ENCODE measurements around the gene POU2AF2. TPM values are rescaled to one million over a fixed set of nuclear protein-coding genes. Genes with fewer than 3 reads are reported as not detected.

Gene POU2AF2
- total RNA-seq, 1 experiment from 2014 or later = not detected

DNA sequence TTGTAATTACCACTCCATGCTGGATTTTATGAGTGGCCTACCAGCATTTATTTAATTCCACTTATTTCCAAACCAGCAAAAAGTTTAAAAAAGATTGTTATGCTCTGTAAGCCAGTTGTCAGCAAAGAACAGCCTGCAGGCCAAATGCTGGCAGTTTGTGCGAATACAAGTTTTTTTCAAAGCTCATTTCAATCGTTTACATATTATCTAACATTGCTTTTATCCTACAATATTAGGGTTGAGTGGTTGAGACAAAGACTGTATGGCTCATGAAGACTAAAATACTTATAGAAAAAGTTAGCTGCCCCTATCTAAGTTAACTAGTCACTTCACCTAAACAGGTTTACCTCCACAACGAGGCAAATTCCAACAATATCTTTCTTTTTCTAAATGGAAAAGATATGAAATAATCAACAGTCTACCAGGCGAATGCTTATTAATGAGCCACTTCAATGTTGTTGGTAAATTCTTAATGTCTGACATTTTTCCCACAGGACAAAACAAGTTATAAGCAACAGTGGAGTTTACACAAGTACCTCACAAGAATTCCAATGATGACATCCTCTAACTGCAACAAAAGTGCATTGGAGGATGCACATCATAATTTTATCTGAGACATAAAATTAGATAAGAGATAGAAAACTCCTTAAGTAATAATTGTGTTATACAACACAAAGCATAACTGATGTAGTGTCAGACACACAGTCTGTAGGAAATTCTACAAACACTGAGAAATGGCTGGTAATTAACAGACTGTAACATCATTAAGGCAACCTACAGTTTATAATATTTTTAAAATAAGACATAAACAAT lies 35.8 kb upstream of the POU2AF2 start:
- CTCF ChIA-PET = no interaction called here

DNA sequence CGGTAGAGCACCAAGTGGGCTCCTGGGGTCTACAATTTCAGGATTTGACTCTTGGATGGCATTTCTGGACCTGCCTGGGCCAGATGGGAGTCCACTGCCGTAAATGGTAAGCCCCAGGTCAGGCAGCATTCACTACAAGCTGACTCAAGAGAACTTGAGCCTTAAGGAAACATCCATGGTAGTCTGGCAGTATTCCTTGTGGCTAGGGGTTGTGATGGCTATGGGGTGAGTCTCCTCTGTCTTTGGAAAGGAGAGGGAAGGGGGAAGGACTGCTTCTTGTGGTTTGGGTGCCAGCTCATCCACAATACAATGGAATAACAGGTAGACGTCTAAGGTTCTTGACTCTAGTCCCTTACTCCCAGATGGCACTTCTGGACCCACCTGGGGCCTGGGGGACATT lies 32.3 kb upstream of the POU2AF2 start:
- POLR2A ChIA-PET (ENCODE audit: unreplicated experiment) = no interaction called here
- no peak for DNase-seq
- intact Hi-C loops (cut with micrococcal nuclease; ENCODE audit: unreplicated experiment) = no loop called here
- H3K4me3 ChIP-seq = no peak overlapping the region
- CTCF ChIA-PET = no interaction called here
- no peaks in the 10 kb centered on the region for H3F3A ChIP-seq (ENCODE audit: insufficient read depth, low read depth)
- TF ChIP-seq EZH2 (IDR thresholded peaks at IDR 0.05; ENCODE audit: low read depth) = no peak
- TF ChIP-seq, protein P1, sequence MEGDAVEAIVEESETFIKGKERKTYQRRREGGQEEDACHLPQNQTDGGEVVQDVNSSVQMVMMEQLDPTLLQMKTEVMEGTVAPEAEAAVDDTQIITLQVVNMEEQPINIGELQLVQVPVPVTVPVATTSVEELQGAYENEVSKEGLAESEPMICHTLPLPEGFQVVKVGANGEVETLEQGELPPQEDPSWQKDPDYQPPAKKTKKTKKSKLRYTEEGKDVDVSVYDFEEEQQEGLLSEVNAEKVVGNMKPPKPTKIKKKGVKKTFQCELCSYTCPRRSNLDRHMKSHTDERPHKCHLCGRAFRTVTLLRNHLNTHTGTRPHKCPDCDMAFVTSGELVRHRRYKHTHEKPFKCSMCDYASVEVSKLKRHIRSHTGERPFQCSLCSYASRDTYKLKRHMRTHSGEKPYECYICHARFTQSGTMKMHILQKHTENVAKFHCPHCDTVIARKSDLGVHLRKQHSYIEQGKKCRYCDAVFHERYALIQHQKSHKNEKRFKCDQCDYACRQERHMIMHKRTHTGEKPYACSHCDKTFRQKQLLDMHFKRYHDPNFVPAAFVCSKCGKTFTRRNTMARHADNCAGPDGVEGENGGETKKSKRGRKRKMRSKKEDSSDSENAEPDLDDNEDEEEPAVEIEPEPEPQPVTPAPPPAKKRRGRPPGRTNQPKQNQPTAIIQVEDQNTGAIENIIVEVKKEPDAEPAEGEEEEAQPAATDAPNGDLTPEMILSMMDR (conservative IDR thresholded peaks at IDR 0.05) = no peak
- H3K9me3 ChIP-seq (ENCODE audit: insufficient read depth, low read depth) = no peaks in the 10 kb centered on the region
- BruUV-seq (replicated peaks) = no TSS peak
- no peaks in the 10 kb centered on the region for H3K27me3 ChIP-seq (ENCODE audit: insufficient read depth, low read depth)
- no peak overlapping the region for H2AFZ ChIP-seq
- no peaks in the 10 kb centered on the region for H4K20me1 ChIP-seq (ENCODE audit: insufficient read depth)
- no peak overlapping the region for H3K4me2 ChIP-seq
- no peak overlapping the region for H3K27ac ChIP-seq
- H3K9me2 ChIP-seq (ENCODE audit: insufficient read depth) = no peaks in the 10 kb centered on the region
- H3K36me3 ChIP-seq (ENCODE audit: low read depth) = no peaks in the 10 kb centered on the region
- H3K79me2 ChIP-seq (ENCODE audit: low read depth) = no peaks in the 10 kb centered on the region
- H3K4me1 ChIP-seq (replicated peaks; ENCODE audit: insufficient read depth) = no peaks in the 10 kb centered on the region

More for the DNA sequence above, 35.8 kb upstream of the POU2AF2 start:
- POLR2A ChIA-PET (ENCODE audit: unreplicated experiment) = no interaction called here
- Histone ChIP-seq H4K20me1 (ENCODE audit: insufficient read depth) (no peaks in the 10 kb centered on the region), H2AFZ (no peak overlapping the region), H3K27ac (no peak overlapping the region), H3K9me3 (ENCODE audit: insufficient read depth, low read depth) (no peaks in the 10 kb centered on the region), H3K4me1 (replicated peaks; ENCODE audit: insufficient read depth) (peaks cover 18% of the 10 kb centered on the region), H3K27me3 (ENCODE audit: insufficient read depth, low read depth) (no peaks in the 10 kb centered on the region), H3K9me2 (ENCODE audit: insufficient read depth) (no peaks in the 10 kb centered on the region), H3K4me3 (no peak overlapping the region), H3K79me2 (ENCODE audit: low read depth) (no peaks in the 10 kb centered on the region), H3K36me3 (ENCODE audit: low read depth) (no peaks in the 10 kb centered on the region), H3K4me2 (no peak overlapping the region), H3F3A (ENCODE audit: insufficient read depth, low read depth) (peaks cover 11% of the 10 kb centered on the region)
- intact Hi-C loops (cut with micrococcal nuclease; ENCODE audit: unreplicated experiment) = no loop called here
- no TSS peak for BruUV-seq (replicated peaks)
- no peak for DNase-seq
- TF ChIP-seq EZH2 (IDR thresholded peaks at IDR 0.05; ENCODE audit: low read depth) = no peak
- TF ChIP-seq, protein P1 (conservative IDR thresholded peaks at IDR 0.05) = no peak

DNA sequence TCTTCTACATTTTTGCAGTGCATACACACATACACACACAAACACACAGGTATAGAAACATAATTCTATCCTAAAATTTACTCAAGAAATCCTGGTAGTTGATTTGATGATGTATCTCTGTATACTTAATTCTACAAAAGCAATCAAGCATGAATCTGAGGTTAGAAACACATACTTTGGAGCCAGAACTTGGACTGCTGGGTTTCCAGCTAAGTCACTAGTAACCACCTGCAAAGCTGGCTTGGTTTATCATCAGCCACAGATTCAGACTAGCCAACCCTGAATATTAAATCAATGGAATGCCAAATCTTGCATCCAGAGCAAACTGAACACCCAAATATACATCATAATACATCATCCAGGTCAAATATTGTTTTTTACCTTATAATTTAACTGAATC lies 24.8 kb upstream of the POU2AF2 start:
- POLR2A ChIA-PET (ENCODE audit: unreplicated experiment) = no interaction called here
- no peak for DNase-seq
- Histone ChIP-seq H4K20me1 (ENCODE audit: insufficient read depth) (no peaks in the 10 kb centered on the region), H3K9me3 (ENCODE audit: insufficient read depth, low read depth) (no peaks in the 10 kb centered on the region), H3K4me2 (no peak overlapping the region), H3K36me3 (ENCODE audit: low read depth) (no peaks in the 10 kb centered on the region), H3K4me1 (replicated peaks; ENCODE audit: insufficient read depth) (no peaks in the 10 kb centered on the region), H3K9me2 (ENCODE audit: insufficient read depth) (no peaks in the 10 kb centered on the region), H3K4me3 (no peak overlapping the region), H3K79me2 (ENCODE audit: low read depth) (no peaks in the 10 kb centered on the region), H2AFZ (no peak overlapping the region), H3F3A (ENCODE audit: insufficient read depth, low read depth) (no peaks in the 10 kb centered on the region), H3K27ac (no peak overlapping the region), H3K27me3 (ENCODE audit: insufficient read depth, low read depth) (no peaks in the 10 kb centered on the region)
- CTCF ChIA-PET = interaction anchor here (0.6 to 0.8 kb wide), 2 partner anchors 10 to 20 kb away, joined by 3 to 4 read pairs; no protein-coding TSS in a partner anchor
- intact Hi-C loops (cut with micrococcal nuclease; ENCODE audit: unreplicated experiment) = no loop called here
- no peak for TF ChIP-seq EZH2 (IDR thresholded peaks at IDR 0.05; ENCODE audit: low read depth)
- TF ChIP-seq, protein P1 (conservative IDR thresholded peaks at IDR 0.05) = no peak
- no TSS peak for BruUV-seq (replicated peaks)
